Right lobe of liver (tissue), 4 donors: Measurements from ENCODE around the gene DNASE1L3.

Experiments used
- CTCF ChIP-seq, 4 donors: fragments of 200-600 bp in 3 of 4; fragments of 450-650 bp in 1 of 4; IDR thresholded peaks; one replicate each; pipeline versions ENCODE4 v1.5.1 to v1.8.0; 2016 to 2022; ENCODE audit warnings: antibody characterized with exemption in 4 of 4, mild to moderate bottlenecking in 2 of 4
- POLR2A ChIP-seq: fragments of 450-650 bp; IDR thresholded peaks from one replicate; pipeline ENCODE4 v1.6.1; 2017; ENCODE audit warnings: antibody characterized with exemption, mild to moderate bottlenecking
- donor health status: DM: no; HTN: no; CAD: no.
- donor health status: DM: no; HTN: no; CAD: no.
- donor health status: DM: no; HTN: yes; CAD: no.

- TF ChIP-seq POLR2A (no peak), CTCF (IDR thresholded peaks at IDR 0.05) (no peak)
These were observed 57.4 kb downstream of the DNASE1L3 start for GRCh38 chr3:58153371-58153770.
